ENCODE results near the gene DDX49.

DNA sequence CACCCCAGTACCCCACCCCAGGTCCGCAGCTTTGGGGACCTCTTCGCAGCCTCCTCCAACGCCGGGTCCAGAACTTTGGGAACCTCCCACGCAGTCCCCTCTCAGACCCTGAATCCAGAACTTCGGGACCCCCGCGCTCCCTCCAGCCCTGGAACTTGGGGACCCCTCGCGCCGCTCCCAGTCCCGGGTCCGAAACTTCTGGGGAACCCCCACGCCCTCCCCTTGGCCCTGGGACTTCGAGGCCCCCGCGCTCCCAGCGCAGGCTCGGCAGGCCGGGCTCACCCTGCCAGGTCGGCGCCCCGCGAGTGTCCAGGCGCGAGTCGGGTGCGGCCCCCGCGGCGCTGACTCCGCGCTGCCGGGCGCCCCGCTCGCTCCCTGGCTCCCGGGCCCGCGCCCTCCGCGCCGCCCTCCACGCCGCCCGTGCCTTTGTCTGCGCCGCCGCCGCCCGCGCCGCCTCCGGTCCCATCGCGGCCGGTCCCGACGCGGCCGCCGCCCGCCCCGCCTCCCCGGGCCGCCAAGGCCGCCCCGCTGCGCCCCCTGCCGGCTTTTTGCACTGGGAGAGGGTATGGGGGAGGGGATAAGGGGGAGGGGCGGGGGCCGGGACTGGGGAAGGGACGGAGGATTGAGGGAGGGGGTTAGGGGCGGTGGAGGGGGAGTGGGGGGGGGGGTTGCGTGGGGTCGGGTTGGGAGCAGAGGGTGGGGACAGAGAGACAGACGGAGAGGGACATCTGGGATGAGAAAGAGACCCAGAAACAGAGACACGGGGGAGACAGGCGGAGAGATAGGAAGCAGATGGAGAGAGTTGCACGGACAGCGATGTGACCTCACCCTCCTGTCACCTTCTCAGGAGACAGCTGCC lies 21.5 kb downstream of the DDX49 start, which contains the start of gene HOMER3:
- no peak for TF ChIP-seq EZH2phosphoT487 (IDR thresholded peaks at IDR 0.05; ENCODE audit: borderline replicate concordance, low read length)
- TF ChIP-seq, protein P1, sequence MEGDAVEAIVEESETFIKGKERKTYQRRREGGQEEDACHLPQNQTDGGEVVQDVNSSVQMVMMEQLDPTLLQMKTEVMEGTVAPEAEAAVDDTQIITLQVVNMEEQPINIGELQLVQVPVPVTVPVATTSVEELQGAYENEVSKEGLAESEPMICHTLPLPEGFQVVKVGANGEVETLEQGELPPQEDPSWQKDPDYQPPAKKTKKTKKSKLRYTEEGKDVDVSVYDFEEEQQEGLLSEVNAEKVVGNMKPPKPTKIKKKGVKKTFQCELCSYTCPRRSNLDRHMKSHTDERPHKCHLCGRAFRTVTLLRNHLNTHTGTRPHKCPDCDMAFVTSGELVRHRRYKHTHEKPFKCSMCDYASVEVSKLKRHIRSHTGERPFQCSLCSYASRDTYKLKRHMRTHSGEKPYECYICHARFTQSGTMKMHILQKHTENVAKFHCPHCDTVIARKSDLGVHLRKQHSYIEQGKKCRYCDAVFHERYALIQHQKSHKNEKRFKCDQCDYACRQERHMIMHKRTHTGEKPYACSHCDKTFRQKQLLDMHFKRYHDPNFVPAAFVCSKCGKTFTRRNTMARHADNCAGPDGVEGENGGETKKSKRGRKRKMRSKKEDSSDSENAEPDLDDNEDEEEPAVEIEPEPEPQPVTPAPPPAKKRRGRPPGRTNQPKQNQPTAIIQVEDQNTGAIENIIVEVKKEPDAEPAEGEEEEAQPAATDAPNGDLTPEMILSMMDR (conservative IDR thresholded peaks at IDR 0.05; ENCODE audit: low read depth, low read length), result no peak
- no peak for TF ChIP-seq EZH2 (IDR thresholded peaks at IDR 0.05; ENCODE audit: low read length, unreplicated experiment)
